ENCODE measurements around the gene MRPL17.

MRPL17 gene

GRCh38 chr11:6682936-6683861, at the start of gene MRPL17:
TSS of gene MRPL17 (minus strand) at chr11:6683340. CDS start at chr11:6683296, 44 bp downstream.
- H3K27ac ChIP-seq: peak within 1 kb of the TSS; percentile 90
- TF ChIP-seq ZFX (IDR thresholded peaks at IDR 0.05): peak; percentile 81
- peak; percentile 98 for TF ChIP-seq CTCF (conservative IDR thresholded peaks at IDR 0.05)

GRCh38 chr11:6727971-6728760, 45.0 kb upstream of the MRPL17 start:
- TF ChIP-seq CTCF (conservative IDR thresholded peaks at IDR 0.05): no peak
- TF ChIP-seq ZFX (IDR thresholded peaks at IDR 0.05): no peak
- H3K27ac ChIP-seq: no peak overlapping the region

GRCh38 chr11:6725386-6725896, 42.3 kb upstream of the MRPL17 start:
- TF ChIP-seq ZFX (IDR thresholded peaks at IDR 0.05): no peak
- TF ChIP-seq CTCF (conservative IDR thresholded peaks at IDR 0.05): no peak
- no peak overlapping the region for H3K27ac ChIP-seq

GRCh38 chr11:6724013-6724412, 40.9 kb upstream of the MRPL17 start:
- H3K27ac ChIP-seq: no peak overlapping the region

GRCh38 chr11:6721343-6721742, 38.2 kb upstream of the MRPL17 start:
- TF ChIP-seq ZFX (IDR thresholded peaks at IDR 0.05): no peak
- TF ChIP-seq CTCF (conservative IDR thresholded peaks at IDR 0.05): no peak
- H3K27ac ChIP-seq: no peak overlapping the region

More at GRCh38 chr11:6724013-6724412, 40.9 kb upstream of the MRPL17 start:
- TF ChIP-seq CTCF (conservative IDR thresholded peaks at IDR 0.05) (no peak), ZFX (IDR thresholded peaks at IDR 0.05) (no peak)

- TF ChIP-seq CTCF (conservative IDR thresholded peaks at IDR 0.05) (no peak), ZFX (IDR thresholded peaks at IDR 0.05) (no peak)
- no peak overlapping the region for H3K27ac ChIP-seq
Observed at GRCh38 chr11:6719576-6719975, 36.4 kb upstream of the MRPL17 start.

All from C4-2B (cell line).